H1 (cell line): ENCODE results near the gene ME3. TPM values are rescaled to one million over a fixed set of nuclear protein-coding genes. Genes with fewer than 3 reads are reported as not detected.

Experiments used
- CTCF ChIA-PET: fragments of 300-600 bp; sonication (Branson Sonifier 250); formaldehyde crosslinking; loops from one replicate; lab custom pipeline; 2021; ENCODE audit not compliant: partially characterized antibody; lab: Charles Lee
- POLR2A ChIA-PET: fragments of 300-600 bp; sonication (Branson Sonifier 250); formaldehyde crosslinking; loops from one replicate; lab custom pipeline; 2021; ENCODE audit warnings: inconsistent platforms; ENCODE audit not compliant: partially characterized antibody; lab: Charles Lee
- DNase-seq, 2 experiments: peaks; one replicate each; pipeline versions ENCODE4 v3.0.0 to v3.0.0-alpha.2; 2010 to 2022; ENCODE audit warnings: low spot score in 2 of 2, low read depth in 1 of 2, mixed read lengths in 1 of 2
- FAIRE-seq: peaks from 2 replicates; lab custom pipeline; 2011; peaks lifted over from hg19 to GRCh38; lab: Jason Lieb, UNC
- H2AFZ ChIP-seq: 2 replicates; pipeline ENCODE4 v1.8.1; 2012; ENCODE audit warnings: low read length, inconsistent platforms
- H2AK5ac ChIP-seq: 2 replicates; pipeline ENCODE4 v1.6.1; 2013; ENCODE audit warnings: low read depth, low read length
- H2BK120ac ChIP-seq: replicated peaks from 2 replicates; pipeline ENCODE3; 2013; ENCODE audit warnings: low read depth, low read length, inconsistent platforms
- H2BK12ac ChIP-seq: 2 replicates; pipeline ENCODE4 v1.6.1; 2013; ENCODE audit warnings: low read depth, low read length
- H2BK15ac ChIP-seq: 2 replicates; pipeline ENCODE4 v1.6.1; 2013; ENCODE audit warnings: low read length
- H2BK20ac ChIP-seq: 2 replicates; pipeline ENCODE4 v1.6.1; 2013; ENCODE audit warnings: low read length
- H2BK5ac ChIP-seq: 2 replicates; pipeline ENCODE4 v1.6.1; 2013; ENCODE audit warnings: low read depth, low read length
- H3K14ac ChIP-seq: 2 replicates; pipeline ENCODE4 v1.6.1; 2013; ENCODE audit warnings: inconsistent platforms; ENCODE audit not compliant: insufficient read length
- H3K18ac ChIP-seq: 2 replicates; pipeline ENCODE4 v1.6.1; 2013; ENCODE audit warnings: low read length; ENCODE audit errors: extremely low read depth
- H3K23ac ChIP-seq: 2 replicates; pipeline ENCODE4 v1.6.1; 2013; ENCODE audit warnings: inconsistent platforms; ENCODE audit not compliant: insufficient read length
- H3K23me2 ChIP-seq: 2 replicates; pipeline ENCODE4 v1.6.1; 2013; ENCODE audit warnings: low read depth, low read length
- H3K27ac ChIP-seq: 2 replicates; pipeline ENCODE4 v1.6.1; 2011; ENCODE audit warnings: low read depth, low read length, inconsistent platforms
- H3K27me3 ChIP-seq, 4 experiments: replicated peaks in 1 of 4; 1 replicate in 1 of 4; 2 replicates in 3 of 4; pipeline versions ENCODE4 v1.6.1 to v1.8.1; 2011 to 2013; ENCODE audit warnings: low read length in 3 of 4, mild to moderate bottlenecking in 3 of 4, inconsistent platforms in 2 of 4, mixed read lengths in 2 of 4, moderate library complexity in 1 of 4; ENCODE audit not compliant: control insufficient read depth in 3 of 4, insufficient read depth in 3 of 4; ENCODE audit errors: extremely low read depth in 1 of 4
- H3K36me3 ChIP-seq, 4 experiments: 2 replicates each; pipeline versions ENCODE4 v1.6.1 to v1.8.1; 2011 to 2013; ENCODE audit warnings: mild to moderate bottlenecking in 4 of 4, low read length in 3 of 4, moderate library complexity in 2 of 4, control low read depth in 1 of 4, inconsistent platforms in 1 of 4; ENCODE audit not compliant: insufficient read depth in 4 of 4, control insufficient read depth in 2 of 4
- H3K4ac ChIP-seq: replicated peaks from 2 replicates; pipeline ENCODE3; 2013; ENCODE audit warnings: low read length, low read depth, mixed read lengths, inconsistent platforms; ENCODE audit not compliant: insufficient read length
- H3K4me1 ChIP-seq, 4 experiments: replicated peaks in 1 of 4; 1 replicate in 1 of 4; 2 replicates in 3 of 4; pipeline versions ENCODE4 v1.6.1 to v1.8.1; 2011 to 2013; ENCODE audit warnings: low read length in 3 of 4, inconsistent platforms in 2 of 4, mixed read lengths in 1 of 4; ENCODE audit not compliant: insufficient read depth in 4 of 4, control insufficient read depth in 3 of 4
- H3K4me2 ChIP-seq, 2 experiments: 2 replicates each; pipeline versions ENCODE4 v1.6.1 to v1.8.1; 2011 to 2013; ENCODE audit warnings: low read depth in 2 of 2, low read length in 2 of 2, control low read depth in 1 of 2, inconsistent platforms in 1 of 2, mild to moderate bottlenecking in 1 of 2; ENCODE audit not compliant: insufficient read depth in 1 of 2
- H3K4me3 ChIP-seq, 4 experiments: fragments of 200-600, 300-600 bp in 1 of 4; sonication (generic), shearing (Covaris generic), sonication (Bioruptor Twin) in 1 of 4; 2 replicates each; pipeline versions ENCODE4 v1.5.1 to v1.8.1; 2011 to 2016; ENCODE audit warnings: low read length in 4 of 4, low read depth in 3 of 4, control low read depth in 2 of 4, inconsistent platforms in 2 of 4, mild to moderate bottlenecking in 2 of 4, mixed read lengths in 1 of 4, moderate library complexity in 1 of 4; ENCODE audit not compliant: insufficient read depth in 2 of 4; ENCODE audit errors: extremely low read depth in 1 of 4
- H3K56ac ChIP-seq: replicated peaks from 2 replicates; pipeline ENCODE3; 2013; ENCODE audit warnings: low read depth, mild to moderate bottlenecking, mixed read lengths, low read length, inconsistent platforms; ENCODE audit not compliant: insufficient read length
- H3K79me1 ChIP-seq: 2 replicates; pipeline ENCODE4 v1.6.1; 2013; ENCODE audit warnings: low read depth, low read length, control low read depth
- H3K79me2 ChIP-seq, 2 experiments: 2 replicates each; pipeline versions ENCODE4 v1.6.1 to v1.8.1; 2012 to 2013; ENCODE audit warnings: low read length in 2 of 2, mild to moderate bottlenecking in 2 of 2, inconsistent platforms in 1 of 2; ENCODE audit not compliant: insufficient read depth in 2 of 2, control insufficient read depth in 1 of 2
- H3K9ac ChIP-seq, 4 experiments: replicated peaks in 1 of 4; 1 replicate in 1 of 4; 2 replicates in 3 of 4; pipeline versions ENCODE4 v1.6.1 to v1.8.1; 2011 to 2013; ENCODE audit warnings: low read depth in 3 of 4, low read length in 3 of 4, control low read depth in 2 of 4, mild to moderate bottlenecking in 2 of 4, moderate library complexity in 2 of 4, inconsistent platforms in 1 of 4; ENCODE audit errors: extremely low read depth in 1 of 4
- H3K9me3 ChIP-seq, 2 experiments: 2 replicates each; pipeline versions ENCODE4 v1.6.1 to v1.8.1; 2012 to 2013; ENCODE audit warnings: mild to moderate bottlenecking in 2 of 2, moderate library complexity in 2 of 2, control low read depth in 1 of 2, inconsistent platforms in 1 of 2, low read depth in 1 of 2, low read length in 1 of 2, mixed read lengths in 1 of 2; ENCODE audit not compliant: insufficient read depth in 2 of 2
- H4K20me1 ChIP-seq, 2 experiments: replicated peaks in 1 of 2; 2 replicates each; pipeline versions ENCODE3 to v1.8.1; 2011 to 2013; ENCODE audit warnings: inconsistent platforms in 2 of 2, low read length in 2 of 2, mild to moderate bottlenecking in 1 of 2; ENCODE audit not compliant: insufficient read depth in 2 of 2, control insufficient read depth in 1 of 2
- H4K5ac ChIP-seq: 2 replicates; pipeline ENCODE4 v1.6.1; 2013; ENCODE audit warnings: low read length, low read depth, mixed read lengths, inconsistent platforms; ENCODE audit not compliant: insufficient read length
- H4K8ac ChIP-seq: 2 replicates; pipeline ENCODE4 v1.8.0; 2013; ENCODE audit warnings: mild to moderate bottlenecking, moderate library complexity, low read length, inconsistent platforms; ENCODE audit not compliant: insufficient read depth; ENCODE audit errors: extremely low read depth
- H4K91ac ChIP-seq: replicated peaks from 2 replicates; pipeline ENCODE3; 2013; ENCODE audit warnings: low read length, mixed read lengths, inconsistent platforms; ENCODE audit not compliant: insufficient read length
- CHD2 ChIP-seq: IDR thresholded peaks from 2 replicates; pipeline ENCODE4 v1.6.1; 2012; ENCODE audit warnings: low read length, improper control_type of control experiment
- CREB1 ChIP-seq: IDR thresholded peaks from 2 replicates; pipeline ENCODE4 v1.6.1; 2012; ENCODE audit warnings: inconsistent platforms
- FOSL1 ChIP-seq: IDR thresholded peaks from 2 replicates; pipeline ENCODE4 v1.6.1; 2011; ENCODE audit warnings: mild to moderate bottlenecking, low read depth, low read length, moderate library complexity; ENCODE audit not compliant: insufficient read depth
- JUND ChIP-seq: IDR thresholded peaks from 2 replicates; pipeline ENCODE4 v1.6.1; 2011; ENCODE audit warnings: mild to moderate bottlenecking, improper control_type of control experiment, low read length
- KDM1A ChIP-seq: fragments of 200-600, 300-600 bp; sonication (generic); IDR thresholded peaks from 2 replicates; pipeline ENCODE4 v1.7.1; 2016; ENCODE audit warnings: mild to moderate bottlenecking, low read length, borderline replicate concordance
- KDM4A ChIP-seq: IDR thresholded peaks from one replicate; pipeline ENCODE4 v1.7.1; 2012; ENCODE audit warnings: low read depth, mild to moderate bottlenecking, moderate library complexity, low read length, inconsistent platforms; ENCODE audit not compliant: severe bottlenecking
- MAFK ChIP-seq: IDR thresholded peaks from 2 replicates; pipeline ENCODE4 v1.6.1; 2012; ENCODE audit warnings: low read depth, mild to moderate bottlenecking, improper control_type of control experiment, low read length
- RBBP5 ChIP-seq: IDR thresholded peaks from 2 replicates; pipeline ENCODE4 v1.7.1; 2012; ENCODE audit warnings: low read depth, mild to moderate bottlenecking, inconsistent platforms, low read length, moderate library complexity, borderline replicate concordance
- SIRT6 ChIP-seq: IDR thresholded peaks from one replicate; pipeline ENCODE4 v1.7.1; 2012; ENCODE audit warnings: low read length, inconsistent platforms
- TAF7 ChIP-seq: optimal IDR thresholded peaks from 2 replicates; pipeline ENCODE3; 2011; ENCODE audit warnings: low read depth, mild to moderate bottlenecking, inconsistent platforms, low read length, moderate library complexity, borderline replicate concordance
- TCF12 ChIP-seq: IDR thresholded peaks from 2 replicates; pipeline ENCODE4 v1.6.1; 2011; ENCODE audit warnings: low read depth, mild to moderate bottlenecking, low read length
- WGBS, 2 experiments: shearing (Covaris generic) in 1 of 2; methylation state at CpG; one replicate each; pipeline versions ENCODE4 v1.1.6 to v1.1.7; 2013 to 2015; ENCODE audit warnings: low lambda C conversion rate in 2 of 2, mixed read lengths in 2 of 2, inconsistent platforms in 1 of 2, low coverage in 1 of 2, missing lambda C conversion rate in 1 of 2; ENCODE audit not compliant: insufficient replicate concordance in 2 of 2, insufficient coverage in 1 of 2, insufficient read length in 1 of 2; ENCODE audit errors: extremely low coverage in 1 of 2, missing lambda C conversion rate in 1 of 2; 5-methylcytosine and 5-hydroxymethylcytosine counted together
- polyA plus RNA-seq, 7 experiments: library from polyadenylated mRNA; depleted of rRNA in 3 of 7; stranded (reverse) in 5 of 7; unstranded in 2 of 7; fragments of >200 nt in 5 of 7; fragments of 200-250 nt in 2 of 7; gene quantifications; 1 replicate in 5 of 7; 2 replicates in 1 of 7; 4 replicates in 1 of 7; pipeline versions ENCODE4 v1.2.1 to v1.2.3, GENCODE V29; 2011 to 2013; ENCODE audit warnings: missing spikeins in 2 of 7, mixed read lengths in 2 of 7
- total RNA-seq: library from RNA; stranded (reverse); fragmentation: NEBNext Ultra II Directional; extraction: Animal tissue kit (Norgen Biotek cat#: 25700); gene quantifications from 2 replicates; pipeline ENCODE4 v1.2.1, GENCODE V29; 2021
- TF ChIP-seq, protein P1 (sequence below), 3 experiments: IDR thresholded peaks; 1 replicate in 2 of 3; 2 replicates in 1 of 3; pipeline versions ENCODE4 v1.5.1 to v1.6.1; 2011; ENCODE audit warnings: low read length in 3 of 3, mild to moderate bottlenecking in 3 of 3, inconsistent platforms in 2 of 3, low read depth in 1 of 3, moderate library complexity in 1 of 3; ENCODE audit not compliant: insufficient read depth in 1 of 3; ENCODE audit errors: control extremely low read depth in 1 of 3

Gene ME3
- total and polyA plus RNA-seq, 2 of the 8 experiments (the other 6 are each of a cell fraction or from before 2014, with no cell fraction given): 1.5 to 2.8 TPM

DNA sequence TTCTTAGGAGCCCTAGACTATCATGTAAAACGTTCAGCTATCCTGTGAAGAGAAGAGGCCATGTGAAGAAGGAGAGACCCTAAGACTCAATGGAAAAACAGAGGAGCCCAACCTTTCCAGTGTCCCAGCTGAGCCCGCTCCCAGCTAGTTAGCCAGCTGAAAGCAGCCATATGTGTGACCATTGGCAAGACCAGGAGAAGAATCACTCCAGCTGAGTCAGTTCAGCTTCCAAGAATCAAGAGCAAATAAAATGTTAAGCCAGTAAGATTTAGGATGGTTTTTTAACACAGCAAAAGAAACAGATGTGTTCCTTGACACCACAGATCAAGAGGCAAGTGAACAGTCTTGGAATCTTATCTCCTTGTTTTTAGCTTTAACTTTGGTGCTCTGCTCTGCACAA is 189.7 kb downstream of the ME3 start:
- no peak overlapping the region for H2BK15ac ChIP-seq
- H3K27me3 ChIP-seq: no peaks in the 10 kb centered on the region
- H3K23ac ChIP-seq: no peak overlapping the region
- H4K91ac ChIP-seq: no peak overlapping the region
- no peak overlapping the region for H3K4me2 ChIP-seq
- no peak for FAIRE-seq
- no peak overlapping the region for H4K5ac ChIP-seq
- no peak overlapping the region for H2BK120ac ChIP-seq
- POLR2A ChIA-PET: interaction anchor here (1.0 kb wide), 1 partner anchor 122 kb away, joined by 3 read pairs; no protein-coding TSS in a partner anchor
- no peak overlapping the region for H3K9ac ChIP-seq
- peaks cover 0 to 4% (median under 1%) of the 10 kb centered on the region in 4 experiments; a peak in 2 of 7 replicates for H3K4me1 ChIP-seq
- no peaks in the 10 kb centered on the region for H3K79me1 ChIP-seq
- no peaks in the 10 kb centered on the region for H3K9me3 ChIP-seq
- DNase-seq: no peak
- CTCF ChIA-PET: interaction anchor here (1.1 to 5.2 kb wide), 3 partner anchors 8 to 27 kb away, joined by 4 to 36 read pairs (median 4); no protein-coding TSS in a partner anchor
- H3K14ac ChIP-seq: no peak overlapping the region
- H4K20me1 ChIP-seq: no peaks in the 10 kb centered on the region
- no peak overlapping the region for H3K18ac ChIP-seq
- no peak overlapping the region for H2BK5ac ChIP-seq
- no peak overlapping the region for H3K27ac ChIP-seq
- TF ChIP-seq FOSL1 (no peak), CREB1 (no peak), KDM4A (no peak), MAFK (no peak), SIRT6 (no peak), JUND (no peak), CHD2 (no peak), TCF12 (no peak), KDM1A (no peak), RBBP5 (no peak), TAF7 (no peak)
- TF ChIP-seq, protein P1, sequence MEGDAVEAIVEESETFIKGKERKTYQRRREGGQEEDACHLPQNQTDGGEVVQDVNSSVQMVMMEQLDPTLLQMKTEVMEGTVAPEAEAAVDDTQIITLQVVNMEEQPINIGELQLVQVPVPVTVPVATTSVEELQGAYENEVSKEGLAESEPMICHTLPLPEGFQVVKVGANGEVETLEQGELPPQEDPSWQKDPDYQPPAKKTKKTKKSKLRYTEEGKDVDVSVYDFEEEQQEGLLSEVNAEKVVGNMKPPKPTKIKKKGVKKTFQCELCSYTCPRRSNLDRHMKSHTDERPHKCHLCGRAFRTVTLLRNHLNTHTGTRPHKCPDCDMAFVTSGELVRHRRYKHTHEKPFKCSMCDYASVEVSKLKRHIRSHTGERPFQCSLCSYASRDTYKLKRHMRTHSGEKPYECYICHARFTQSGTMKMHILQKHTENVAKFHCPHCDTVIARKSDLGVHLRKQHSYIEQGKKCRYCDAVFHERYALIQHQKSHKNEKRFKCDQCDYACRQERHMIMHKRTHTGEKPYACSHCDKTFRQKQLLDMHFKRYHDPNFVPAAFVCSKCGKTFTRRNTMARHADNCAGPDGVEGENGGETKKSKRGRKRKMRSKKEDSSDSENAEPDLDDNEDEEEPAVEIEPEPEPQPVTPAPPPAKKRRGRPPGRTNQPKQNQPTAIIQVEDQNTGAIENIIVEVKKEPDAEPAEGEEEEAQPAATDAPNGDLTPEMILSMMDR (IDR thresholded peaks at IDR 0.05; ENCODE audit: control extremely low read depth in 1 of 3, insufficient read depth in 1 of 3, low read depth in 1 of 3, low read length in 3 of 3): no peak
- TF ChIP-seq, all 59 proteins: peak for 0
- Histone ChIP-seq H3K56ac (no peak overlapping the region), H3K36me3 (no peaks in the 10 kb centered on the region), H3K79me2 (no peaks in the 10 kb centered on the region), H3K4ac (no peak overlapping the region), H2BK12ac (no peak overlapping the region), H4K8ac (no peak overlapping the region), H2AK5ac (no peak overlapping the region), H2AFZ (no peak overlapping the region), H3K4me3 (no peak overlapping the region), H3K23me2 (no peaks in the 10 kb centered on the region; the same call in 1 of the 2 replicates), H2BK20ac (no peak overlapping the region)
- WGBS, 2 experiments: 93% methylated on average over 2 of the region's 2 CpGs; no CpG with 5 or more reads in 1 of the 2 experiments
